Testis (tissue), 3 donors: Measurements from ENCODE around the gene HNRNPA0. TPM values are rescaled to one million over a fixed set of nuclear protein-coding genes. Genes with fewer than 3 reads are reported as not detected.

ENCODE experiments used
- DNase-seq: peaks from one replicate; pipeline ENCODE4 v3.0.0-alpha.2; 2019
- H3K27ac ChIP-seq, 2 donors: fragments of 200-600 bp; sonication (generic); one replicate each; pipeline ENCODE4 v1.5.1; 2019
- H3K27me3 ChIP-seq: fragments of 200-600 bp; sonication (generic); one replicate; pipeline ENCODE4 v1.5.1; 2019
- H3K36me3 ChIP-seq: fragments of 200-600 bp; sonication (generic); one replicate; pipeline ENCODE4 v1.5.1; 2017; ENCODE audit warnings: low read depth; ENCODE audit errors: missing control alignments
- H3K4me1 ChIP-seq: fragments of 200-600 bp; sonication (generic); one replicate; pipeline ENCODE4 v1.5.1; 2019
- H3K4me3 ChIP-seq, 2 donors: fragments of 200-600 bp; sonication (generic); one replicate each; pipeline ENCODE4 v1.5.1; 2017 to 2019
- H3K9me3 ChIP-seq: fragments of 200-600 bp; sonication (generic); one replicate; pipeline ENCODE4 v1.5.1; 2017
- CTCF ChIP-seq, 3 experiments: fragments of 450-650 bp in 2 of 3; fragments of 200-600 bp in 1 of 3; sonication (generic) in 1 of 3; IDR thresholded peaks; one replicate each; pipeline ENCODE4 v1.5.1; 2016 to 2019; ENCODE audit warnings: antibody characterized with exemption in 3 of 3, mild to moderate bottlenecking in 2 of 3, moderate library complexity in 1 of 3
- POLR2A ChIP-seq: fragments of 450-650 bp; IDR thresholded peaks from one replicate; pipeline ENCODE4 v1.6.1; 2017; ENCODE audit warnings: antibody characterized with exemption, mild to moderate bottlenecking, moderate library complexity
- WGBS, 2 donors: methylation state at CpG; one replicate each; pipeline ENCODE4 v1.1.5; 2018; 5-methylcytosine and 5-hydroxymethylcytosine counted together
- intact Hi-C: fragments of 100-400 bp; cut with DNase I; formaldehyde crosslinking; loops from one replicate; pipeline ENCODE4 v1.15.1; 2023; ENCODE audit warnings: low total_unique reads
- polyA plus RNA-seq: library from polyadenylated mRNA; stranded (reverse); fragments of 350-450 nt; fragmentation: Illumina TruSeq; extraction: RNeasy Lipid Tissue Mini Kit (QIAGEN cat#74804); gene quantifications from one replicate; pipeline ENCODE4 v1.2.3, GENCODE V29; 2014; ENCODE audit warnings: low read depth, low replicate concordance; ENCODE audit not compliant: insufficient read depth
- total RNA-seq, 2 donors: library from RNA; depleted of rRNA; stranded (reverse); fragments of >200 nt; gene quantifications; one replicate each; pipeline ENCODE4 v1.2.3, GENCODE V29; 2016

Gene HNRNPA0
- total and polyA plus RNA-seq, 3 donors from 2014 or later = 22.7 to 34.0 (median 22.8) TPM

- WGBS, 2 donors = 92% methylated on average over 3 of the region's 3 CpGs
- Histone ChIP-seq H3K9me3 (no peaks in the 10 kb centered on the region), H3K4me1 (peaks cover 15% of the 10 kb centered on the region), H3K27ac (no peak overlapping the region), H3K27me3 (no peaks in the 10 kb centered on the region), H3K36me3 (no peaks in the 10 kb centered on the region), H3K4me3 (no peak overlapping the region)
- TF ChIP-seq CTCF (IDR thresholded peaks at IDR 0.05) (no peak), POLR2A (no peak)
- intact Hi-C loops = loop anchor here (10.0 kb wide), 1 partner anchor 104 kb away; no protein-coding TSS in a partner anchor
- no peak for DNase-seq
Observed at GRCh38 chr5:137738947-137739346, 15.2 kb downstream of the HNRNPA0 start.

DNA sequence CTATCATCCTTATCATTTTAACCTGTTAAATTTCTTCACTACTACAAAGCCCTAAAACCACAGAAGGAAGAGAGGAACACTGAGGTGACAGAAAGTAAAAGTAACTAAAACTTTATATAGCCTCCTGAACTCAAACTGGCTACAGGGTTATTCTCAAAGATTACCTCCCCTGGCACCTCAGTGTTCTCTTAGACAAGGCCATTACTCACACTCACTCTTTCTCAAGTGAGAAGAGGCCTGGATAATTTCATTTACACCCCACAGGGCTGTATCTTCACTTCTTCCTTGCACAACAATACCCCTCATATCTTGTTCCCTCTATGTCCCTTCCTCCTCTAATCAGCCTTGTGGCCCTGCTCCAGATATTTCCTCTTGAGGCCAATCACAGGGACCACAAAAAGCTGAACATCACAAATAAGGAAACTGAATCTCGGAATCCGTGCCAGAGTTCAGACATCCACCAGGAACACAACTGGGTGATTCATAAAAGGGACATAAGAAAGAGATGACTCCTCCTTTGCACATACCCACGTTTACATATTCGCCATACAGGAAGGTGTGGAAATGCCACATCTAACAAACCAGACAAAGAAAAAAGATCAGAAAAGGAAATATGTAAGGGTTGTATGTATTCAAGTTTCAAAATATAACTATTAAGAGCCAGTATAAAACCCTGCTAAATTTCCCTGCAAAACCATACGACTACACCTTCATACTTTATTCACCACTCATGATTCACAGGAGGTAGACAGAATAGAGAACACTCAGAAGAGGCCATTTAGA, 16.6 kb downstream of the HNRNPA0 start:
- DNase-seq = no peak
- Histone ChIP-seq H3K4me3 (no peak overlapping the region), H3K36me3 (no peaks in the 10 kb centered on the region), H3K4me1 (peaks cover 15% of the 10 kb centered on the region), H3K9me3 (no peaks in the 10 kb centered on the region), H3K27ac (no peak overlapping the region), H3K27me3 (no peaks in the 10 kb centered on the region)
- TF ChIP-seq CTCF (IDR thresholded peaks at IDR 0.05) (no peak), POLR2A (no peak)
- intact Hi-C loops = loop anchor here (10.0 kb wide), 1 partner anchor 103 kb away; no protein-coding TSS in a partner anchor
- WGBS, 2 donors = 69 to 75% methylated on average over 5 of the region's 5 CpGs

DNA sequence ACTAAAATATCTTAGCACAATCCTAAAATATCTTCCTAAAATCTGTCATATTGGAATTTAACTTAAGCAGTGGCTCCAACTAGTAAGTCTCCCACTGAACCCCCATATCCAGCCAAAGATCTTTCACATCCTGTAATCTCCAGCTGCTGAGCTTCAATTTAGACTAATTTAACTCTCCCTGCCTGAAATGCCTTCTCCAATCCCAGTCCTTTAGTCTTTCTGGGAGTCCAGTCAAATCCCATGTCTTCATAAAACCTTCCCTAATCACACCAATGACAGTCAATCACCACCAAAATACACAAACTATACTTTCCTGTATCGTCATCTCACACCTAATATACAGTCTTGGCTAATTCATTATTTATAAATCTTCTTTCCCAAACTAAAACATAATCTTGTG, 17.7 kb downstream of the HNRNPA0 start:
- Histone ChIP-seq H3K27me3 (no peaks in the 10 kb centered on the region), H3K9me3 (no peaks in the 10 kb centered on the region), H3K36me3 (no peaks in the 10 kb centered on the region), H3K4me3 (no peak overlapping the region), H3K4me1 (peaks cover 15% of the 10 kb centered on the region), H3K27ac (no peak overlapping the region)
- intact Hi-C loops = loop anchor here (10.0 kb wide), 1 partner anchor 102 kb away; no protein-coding TSS in a partner anchor
- 90 to 94% methylated on average over 1 of the region's 1 CpG for WGBS, 2 donors
- TF ChIP-seq CTCF (IDR thresholded peaks at IDR 0.05) (no peak), POLR2A (no peak)
- DNase-seq = no peak

- Histone ChIP-seq H3K4me3 (peak within 1 kb of the TSS in 1 of 2 donors; percentile 11), H3K27me3 (no peaks in the 10 kb centered on the region), H3K4me1 (peaks cover 15% of the 10 kb centered on the region), H3K9me3 (no peaks in the 10 kb centered on the region), H3K27ac (no peak within 1 kb of the TSS), H3K36me3 (no peaks in the 10 kb centered on the region)
- TF ChIP-seq CTCF (IDR thresholded peaks at IDR 0.05) = no peak
- TF ChIP-seq POLR2A = no peak
- peak; percentile 29 for DNase-seq
- intact Hi-C loops = loop anchor here (10.0 kb wide), 1 partner anchor 101 kb away; no protein-coding TSS in a partner anchor
- WGBS, 2 donors = 2 to 6% methylated on average over 11 to 12 of the region's 12 CpGs
Observed at GRCh38 chr5:137735555-137736284, 18.4 kb downstream of the HNRNPA0 start, which contains the start of gene KLHL3. KLHL3 (minus strand) TSS chr5:137736089; CDS start chr5:137735646, 443 bp downstream.
